ENCODE measurements around the gene PCNX1.
"Not testable (repeated sequence)": the region's sequence is repeated elsewhere in the genome, so short reads cannot be mapped to it uniquely, and the experiment has no call there.

Gene PCNX1

DNA sequence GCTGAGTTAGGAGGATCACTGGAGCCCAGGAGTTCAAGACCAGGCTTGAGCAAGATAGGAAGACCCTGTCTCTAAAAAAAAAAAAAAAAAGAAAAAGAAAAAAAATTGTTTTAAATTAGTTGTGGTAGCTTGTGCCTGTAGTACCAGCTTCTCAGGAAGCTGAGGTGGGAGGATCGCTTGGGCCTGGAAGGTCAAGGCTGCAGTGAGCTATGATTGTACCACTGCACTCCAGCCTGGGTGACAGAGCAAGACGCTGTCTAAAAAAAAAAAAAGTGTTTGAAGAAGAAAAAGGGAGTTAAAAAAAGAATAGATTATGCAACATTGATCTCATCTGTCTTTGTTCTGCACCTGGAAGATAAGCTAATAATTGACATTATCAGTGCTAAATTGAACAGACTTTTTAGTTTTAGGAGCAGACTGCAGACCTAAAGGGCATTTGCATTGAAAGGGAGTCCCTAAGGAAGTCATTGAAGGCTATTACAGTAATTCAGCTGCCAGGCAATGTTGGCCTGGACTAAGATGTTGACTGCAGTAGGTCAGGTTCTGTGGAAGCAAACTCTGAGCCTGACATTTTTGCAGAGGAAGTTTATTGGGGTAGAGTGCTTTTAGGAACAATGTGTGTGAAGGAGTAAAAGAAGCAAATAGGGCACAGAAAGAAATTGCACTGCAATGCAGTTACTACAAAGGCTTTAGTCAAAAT is 215.8 kb downstream of the PCNX1 start:
- DNase-seq (ENCODE audit: low read depth in 3 of 3): no peak

DNA sequence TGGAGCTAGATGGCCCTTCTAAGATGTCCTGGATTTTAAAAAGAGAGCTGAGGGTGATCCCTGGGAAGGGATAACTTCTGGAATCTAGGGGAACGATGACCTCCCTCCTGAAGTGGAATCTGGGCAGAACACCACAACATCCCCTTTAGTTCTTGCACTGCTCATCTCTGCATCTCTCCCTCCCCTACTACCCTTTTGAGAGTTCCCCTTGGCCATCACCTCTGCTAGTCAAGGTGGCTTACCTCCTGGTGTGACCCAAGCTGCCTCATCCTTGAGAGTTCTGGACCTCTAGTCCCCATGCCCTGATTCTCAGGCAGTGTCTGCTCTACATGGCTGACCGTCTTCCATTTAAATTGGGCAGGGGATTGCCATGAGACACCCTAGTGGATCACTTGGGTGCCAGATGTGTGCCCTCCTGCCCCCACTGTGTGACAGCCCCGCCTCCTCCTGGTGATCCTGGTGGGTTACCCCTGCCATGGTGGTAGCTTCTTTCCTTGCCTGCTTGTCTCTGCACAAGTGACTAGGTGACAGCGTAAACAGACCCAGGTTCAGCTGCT is 216.4 kb downstream of the PCNX1 start:
- no peak for DNase-seq (ENCODE audit: low read depth in 3 of 3)

DNA sequence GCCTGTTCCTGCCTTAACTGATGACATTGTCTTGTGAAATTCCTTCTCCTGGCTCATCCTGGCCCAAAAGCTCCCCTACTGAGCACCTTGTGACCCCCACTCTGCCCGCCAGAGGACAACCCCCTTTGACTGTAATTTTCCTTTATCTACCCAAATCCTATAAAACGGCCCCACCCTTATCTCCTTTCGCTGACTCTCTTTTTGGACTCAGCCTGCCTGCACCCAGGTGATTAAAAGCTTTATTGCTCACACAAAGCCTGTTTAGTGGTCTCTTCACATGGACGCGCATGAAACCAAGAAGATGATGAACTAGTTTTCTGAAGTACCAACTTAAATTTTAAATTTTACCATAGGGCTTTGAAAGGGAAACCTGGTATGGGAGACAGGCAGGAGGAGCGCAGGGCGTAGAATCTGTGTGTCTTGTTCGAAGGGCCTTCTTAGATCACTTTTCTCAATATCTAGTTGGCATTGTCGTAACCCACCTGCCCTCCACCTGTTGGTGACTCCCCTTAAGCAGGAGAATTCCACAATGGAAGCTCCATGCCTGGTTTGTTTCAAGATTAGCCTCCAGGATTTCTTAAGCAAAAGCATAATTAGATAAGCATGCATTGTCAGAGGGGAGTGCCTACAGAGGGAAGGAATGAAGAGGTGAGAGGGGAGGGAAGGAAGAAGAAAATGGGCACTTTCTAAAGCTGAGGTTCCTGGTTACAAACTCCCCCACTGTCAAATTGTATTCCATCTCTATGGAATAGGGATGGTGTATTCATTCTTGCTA is 222.6 kb downstream of the PCNX1 start:
- not testable (repeated sequence) for DNase-seq (ENCODE audit: low read depth in 3 of 3)

DNA sequence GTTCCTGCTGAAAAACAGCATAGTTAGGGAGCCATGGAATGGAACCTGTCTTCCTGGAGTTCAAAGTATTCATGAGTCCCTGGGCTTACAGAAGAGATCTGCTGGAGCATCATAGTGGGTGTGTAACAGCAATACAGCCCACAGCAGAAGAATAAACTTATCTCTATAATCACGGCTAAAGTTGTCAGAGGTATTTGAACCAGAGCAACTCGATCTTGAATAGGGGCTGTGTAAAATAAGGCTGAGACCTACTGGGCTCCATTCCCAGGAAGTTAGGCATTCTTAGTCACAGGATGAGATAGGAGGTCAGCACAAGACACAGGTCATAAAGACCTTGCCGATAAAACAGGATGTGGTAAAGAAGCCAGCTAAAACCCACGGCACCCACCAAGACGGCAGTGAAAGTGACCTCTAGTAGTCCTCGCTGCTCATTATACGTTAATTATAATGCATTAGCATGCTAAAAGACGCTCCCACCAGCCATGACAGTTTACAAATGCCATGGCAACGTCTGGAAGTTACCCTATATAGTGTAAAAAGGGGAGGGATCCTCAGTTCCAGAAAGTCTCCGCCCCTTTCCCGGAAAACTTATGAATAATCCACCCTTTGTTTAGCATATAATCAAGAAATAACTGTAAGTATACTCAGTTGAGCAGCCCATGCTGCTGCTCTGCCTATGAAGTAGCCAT is 223.4 kb downstream of the PCNX1 start:
- DNase-seq (ENCODE audit: low read depth in 3 of 3): no peak

DNA sequence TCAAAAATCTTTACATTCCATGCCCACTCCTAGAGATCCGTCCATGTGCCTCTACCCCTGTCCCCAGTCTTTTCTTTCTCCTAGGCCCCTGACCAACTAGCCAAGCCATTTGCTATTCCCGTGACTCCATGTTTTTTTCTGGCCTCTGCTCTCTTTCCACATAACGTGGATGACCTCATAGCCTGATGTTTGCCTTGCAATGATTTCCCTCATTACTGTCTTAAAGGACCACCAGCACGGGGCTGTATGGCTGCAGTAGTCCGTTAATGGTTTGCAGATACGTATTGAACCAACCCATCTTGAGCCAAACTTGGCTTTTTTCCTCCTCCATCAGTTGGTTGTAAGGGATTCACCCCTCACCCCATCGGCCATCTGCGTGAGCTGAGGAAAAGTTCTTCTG is 226.0 kb downstream of the PCNX1 start:
- DNase-seq (ENCODE audit: low read depth in 3 of 3): no peak

DNA sequence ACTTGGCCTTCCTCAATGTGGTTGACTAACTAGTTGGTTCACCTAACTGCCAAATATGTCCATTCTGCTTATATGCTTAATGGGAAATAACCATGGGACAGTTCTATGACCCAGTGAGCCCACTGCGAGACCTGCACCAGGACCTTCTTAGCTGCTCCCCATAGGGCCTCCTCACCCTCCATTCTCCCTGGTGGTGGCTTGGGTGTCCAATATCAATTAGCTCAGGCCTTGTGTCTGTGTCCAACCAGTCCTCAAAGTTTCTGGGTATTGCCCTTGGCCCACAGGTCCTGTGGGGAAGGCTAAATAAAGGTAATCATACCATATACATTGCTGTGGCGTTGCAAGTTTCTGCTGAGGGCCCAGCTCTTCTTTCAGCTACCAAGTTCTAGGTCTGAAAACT is 228.2 kb downstream of the PCNX1 start:
- no peak for DNase-seq (ENCODE audit: low read depth in 3 of 3)

DNA sequence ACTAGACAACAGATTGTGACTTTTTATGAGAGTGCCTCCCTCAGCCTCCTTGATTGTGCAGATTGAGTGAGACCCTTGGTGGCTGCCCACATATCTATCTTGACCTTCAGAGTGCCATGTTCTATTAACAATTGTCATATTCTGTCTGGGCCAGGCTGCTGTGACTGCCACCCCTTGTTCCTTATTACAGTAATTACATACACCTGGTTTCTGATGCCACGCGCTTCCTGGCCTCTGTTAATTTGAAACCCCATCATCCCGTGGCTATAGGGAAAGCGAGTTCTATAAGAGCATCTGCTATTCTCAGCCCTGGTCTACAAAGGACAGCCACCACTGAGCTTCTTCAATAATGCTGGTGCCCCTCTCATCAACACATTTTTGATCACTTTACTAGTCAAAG is 228.7 kb downstream of the PCNX1 start:
- DNase-seq (ENCODE audit: low read depth in 3 of 3): no peak

DNA sequence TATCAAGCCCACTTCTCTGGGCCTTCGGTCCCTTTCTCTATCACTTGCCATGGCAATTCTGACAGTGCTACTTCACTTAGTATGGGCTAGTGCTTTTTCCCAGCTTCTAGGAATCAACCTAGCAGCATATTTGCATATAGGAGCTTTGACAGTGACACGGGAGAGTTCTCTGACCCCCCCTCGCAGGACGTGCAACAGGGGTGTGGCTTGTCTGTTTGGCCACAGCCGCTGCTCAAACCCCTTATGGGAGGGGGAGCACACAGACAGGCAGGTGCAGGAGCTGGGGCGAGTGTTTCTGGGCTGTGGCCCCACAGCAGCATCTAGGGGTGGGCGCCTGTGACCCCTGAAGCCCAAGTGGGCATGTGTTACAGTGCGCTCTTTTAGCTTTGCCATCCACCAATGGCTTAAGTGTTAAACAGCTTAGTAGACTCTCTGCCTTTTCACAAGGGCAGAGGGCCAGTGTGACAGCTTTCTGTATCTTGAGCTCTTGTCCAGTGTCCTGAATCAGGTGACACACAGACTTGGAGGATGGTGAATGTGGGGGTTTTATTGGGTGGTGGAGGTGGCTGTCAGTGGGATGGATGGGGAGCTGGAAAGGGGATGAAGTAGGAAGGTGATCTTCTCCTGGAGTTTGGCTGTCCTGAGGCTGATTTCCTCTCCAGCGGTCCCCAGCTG is 229.3 kb downstream of the PCNX1 start:
- DNase-seq (ENCODE audit: low read depth in 3 of 3): no peak

DNA sequence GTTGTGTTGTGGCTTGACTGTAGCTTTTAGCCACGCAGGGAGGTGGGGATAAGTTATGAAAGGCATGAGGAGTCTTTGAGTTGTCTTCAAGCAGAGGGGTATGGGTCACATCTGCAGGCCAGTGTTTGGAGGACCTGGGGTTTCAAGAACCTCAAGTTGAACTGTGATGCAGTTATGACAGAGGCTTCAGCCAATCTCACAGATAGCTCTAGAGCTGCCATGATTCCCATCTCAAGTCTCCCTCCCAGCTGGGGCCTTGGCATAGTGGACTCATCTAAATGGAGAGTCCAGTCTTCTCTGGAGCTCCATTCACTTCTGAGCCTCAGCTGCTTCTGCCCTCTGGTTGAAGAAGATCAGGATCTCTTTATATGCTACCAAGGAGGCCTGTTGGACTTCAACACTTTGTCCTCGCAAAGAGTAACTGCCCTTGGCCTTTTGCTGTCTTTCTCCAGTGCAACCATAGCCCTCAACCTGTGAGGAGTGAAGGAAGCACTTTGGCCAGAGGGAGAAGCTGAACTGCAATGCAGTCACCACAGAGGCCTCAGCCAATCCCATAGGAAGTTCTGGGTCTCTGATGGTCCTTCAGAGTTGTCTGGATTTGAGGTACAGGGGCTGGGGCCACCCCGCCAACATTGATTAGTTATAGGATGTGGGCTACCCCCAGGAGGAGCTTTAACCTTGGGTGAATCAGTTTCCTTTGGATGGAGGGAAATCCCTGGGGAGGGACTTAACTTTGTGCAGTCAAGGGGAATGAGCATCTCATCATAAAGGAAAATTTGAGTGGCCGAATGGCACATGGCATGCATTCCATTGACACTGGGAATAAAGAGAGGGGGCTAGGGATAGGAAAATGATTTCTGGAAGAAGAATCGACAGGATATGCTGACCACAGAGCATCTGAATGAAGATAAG is 230.5 kb downstream of the PCNX1 start:
- DNase-seq (ENCODE audit: low read depth in 3 of 3): no peak

DNA sequence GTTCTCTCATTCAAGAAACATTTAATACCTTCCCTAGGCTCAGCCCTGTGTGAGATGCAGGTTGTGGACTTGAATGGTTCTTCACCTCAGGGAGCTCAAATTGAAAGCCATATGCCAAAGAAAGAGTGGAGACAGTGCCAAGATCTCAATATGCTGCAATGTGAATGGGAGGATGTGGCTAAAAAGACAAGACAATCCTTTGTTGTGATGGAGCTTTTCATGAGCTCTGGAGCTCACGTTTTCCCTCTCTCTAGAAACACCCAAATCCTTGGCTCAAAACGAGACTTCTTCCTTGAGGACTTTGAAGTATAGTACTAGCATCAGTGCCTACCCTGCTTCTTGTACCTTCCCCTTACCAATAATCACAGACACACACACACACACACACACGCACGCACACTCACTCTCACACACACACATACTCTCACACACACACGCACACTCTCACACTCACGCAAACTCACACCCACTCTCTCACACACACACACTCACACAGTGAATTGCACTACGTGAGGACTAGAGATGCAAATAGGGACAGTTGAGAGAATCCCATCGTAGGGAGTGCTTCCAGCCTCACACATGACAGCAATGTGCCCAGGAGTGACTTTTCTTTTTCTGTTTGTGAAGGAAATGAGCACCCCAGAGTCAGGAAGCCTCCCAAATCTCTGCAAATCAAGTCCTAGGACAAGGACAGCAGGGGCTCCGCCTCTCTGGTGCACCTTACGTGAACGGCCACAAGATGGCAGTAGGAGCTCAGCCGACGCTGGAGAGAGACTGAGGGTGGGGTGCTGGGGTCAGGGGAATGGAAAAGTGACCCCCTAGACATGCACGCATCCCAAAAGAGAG is 231.4 kb downstream of the PCNX1 start:
- peak; percentile 31 to 56 (median 31) for DNase-seq (ENCODE audit: low read depth in 3 of 3)

DNA sequence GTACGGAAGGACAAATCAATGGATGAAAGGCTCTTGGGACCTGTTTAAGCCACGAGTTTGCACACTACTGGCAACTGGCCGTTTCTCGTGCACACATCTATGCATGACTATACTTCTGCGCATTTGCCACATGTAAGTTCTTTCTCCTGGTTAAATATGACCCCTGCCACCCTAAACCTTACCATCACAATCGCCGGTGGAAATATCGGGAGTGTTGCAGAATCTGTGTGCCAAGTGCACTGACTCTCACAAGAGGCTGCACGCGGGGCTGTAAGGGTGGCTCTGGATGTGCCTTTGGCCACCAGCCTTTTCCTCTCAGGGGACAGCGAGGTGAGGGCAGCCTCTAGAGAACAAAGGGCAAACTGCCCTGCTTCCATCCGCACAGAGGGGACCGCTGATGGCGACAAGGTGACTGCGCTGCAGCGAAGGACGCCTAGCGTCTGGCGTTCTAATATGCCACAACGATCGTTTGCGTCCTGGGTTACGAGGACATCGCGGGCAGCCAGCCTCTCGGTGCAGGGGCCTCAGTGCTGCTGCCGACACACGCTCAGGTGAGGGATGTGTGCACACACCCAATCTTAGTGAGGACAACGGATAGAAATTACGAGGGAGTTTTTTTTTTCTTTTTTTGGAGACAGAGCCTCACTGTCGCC is 232.2 kb downstream of the PCNX1 start:
- no peak for DNase-seq (ENCODE audit: low read depth in 3 of 3)

DNA sequence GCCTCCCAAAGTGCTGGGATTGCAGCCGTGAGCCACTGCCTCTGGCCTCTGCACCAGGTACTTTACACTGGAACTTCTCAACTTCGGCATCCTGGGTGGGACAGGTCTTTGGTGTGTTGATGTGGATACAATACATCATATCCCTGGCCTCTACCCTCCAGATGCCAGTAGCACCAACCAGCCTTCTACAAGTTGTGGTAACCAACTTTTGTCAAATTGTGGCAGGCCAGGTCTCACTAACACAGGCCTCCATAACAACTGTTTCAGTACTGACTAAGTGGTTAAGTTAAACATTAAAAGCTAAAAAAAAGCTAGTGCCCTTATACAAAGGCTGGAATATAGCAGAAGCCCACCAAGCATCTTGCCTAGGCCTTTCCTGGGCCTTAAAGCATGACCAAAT is 232.9 kb downstream of the PCNX1 start:
- DNase-seq (ENCODE audit: low read depth in 3 of 3): no peak

DNA sequence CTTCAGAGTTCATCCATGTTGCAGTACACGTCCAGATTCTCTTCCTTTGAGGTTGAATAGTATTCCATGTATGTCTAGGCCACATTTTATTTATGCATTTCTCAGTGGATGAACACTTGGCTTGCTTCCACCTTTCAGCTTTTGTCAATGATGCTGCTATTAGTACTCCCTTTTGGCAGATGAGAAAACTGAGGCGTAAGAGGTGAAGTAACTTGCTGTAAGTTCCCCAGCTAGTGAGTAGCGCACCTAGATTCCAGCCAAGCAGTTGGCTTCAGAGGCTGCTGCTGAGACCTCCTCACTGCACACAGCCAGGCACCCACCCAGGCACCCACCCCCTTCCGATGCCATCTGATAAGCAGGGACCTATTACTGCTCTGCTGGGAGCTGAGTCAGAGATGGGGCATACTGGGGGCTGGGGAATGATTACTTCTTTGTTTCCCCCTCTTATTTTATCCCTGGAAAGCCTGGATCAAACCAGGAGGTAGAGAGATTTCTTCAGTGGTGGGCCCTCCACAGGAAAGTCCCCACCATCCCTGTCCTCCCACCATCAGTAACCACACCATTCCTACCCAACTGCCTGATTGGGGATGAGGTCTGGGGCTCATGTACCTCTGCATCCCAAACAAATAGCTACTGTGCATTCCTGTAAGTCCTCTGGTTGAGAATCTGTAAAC is 234.6 kb downstream of the PCNX1 start:
- DNase-seq (ENCODE audit: low read depth in 3 of 3): no peak

DNA sequence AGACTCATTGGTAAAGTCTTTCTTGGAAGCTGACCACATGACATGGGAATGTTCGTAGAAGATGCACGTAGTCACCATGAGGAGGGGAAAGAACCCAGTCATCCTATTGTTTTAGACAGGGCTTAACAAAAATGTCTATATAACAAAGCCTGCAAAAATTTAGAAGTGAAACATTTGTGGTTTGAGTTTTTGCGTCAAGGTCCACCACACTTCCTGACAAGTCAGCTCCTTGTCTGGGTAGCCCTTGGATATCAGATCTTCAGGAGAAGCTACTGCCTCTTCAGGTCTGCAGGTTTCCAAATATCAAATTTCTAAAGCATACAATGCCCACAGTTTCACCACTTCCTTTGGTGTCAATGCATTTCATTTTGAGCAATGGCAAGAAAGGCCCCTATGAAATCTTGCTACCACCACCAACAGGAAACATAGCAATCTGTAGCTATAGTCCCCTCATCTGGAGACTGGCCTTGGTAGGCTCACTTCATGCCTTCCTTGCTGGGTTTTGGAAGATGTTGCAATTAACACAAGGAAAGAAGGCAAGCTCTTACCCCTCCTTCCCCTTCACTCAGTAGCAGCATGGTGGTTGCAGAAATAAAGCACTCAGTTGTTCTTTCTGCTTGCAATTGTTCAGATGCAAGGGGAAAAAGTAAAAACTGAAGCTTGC is 235.2 kb downstream of the PCNX1 start:
- DNase-seq (ENCODE audit: low read depth in 3 of 3): no peak

DNA sequence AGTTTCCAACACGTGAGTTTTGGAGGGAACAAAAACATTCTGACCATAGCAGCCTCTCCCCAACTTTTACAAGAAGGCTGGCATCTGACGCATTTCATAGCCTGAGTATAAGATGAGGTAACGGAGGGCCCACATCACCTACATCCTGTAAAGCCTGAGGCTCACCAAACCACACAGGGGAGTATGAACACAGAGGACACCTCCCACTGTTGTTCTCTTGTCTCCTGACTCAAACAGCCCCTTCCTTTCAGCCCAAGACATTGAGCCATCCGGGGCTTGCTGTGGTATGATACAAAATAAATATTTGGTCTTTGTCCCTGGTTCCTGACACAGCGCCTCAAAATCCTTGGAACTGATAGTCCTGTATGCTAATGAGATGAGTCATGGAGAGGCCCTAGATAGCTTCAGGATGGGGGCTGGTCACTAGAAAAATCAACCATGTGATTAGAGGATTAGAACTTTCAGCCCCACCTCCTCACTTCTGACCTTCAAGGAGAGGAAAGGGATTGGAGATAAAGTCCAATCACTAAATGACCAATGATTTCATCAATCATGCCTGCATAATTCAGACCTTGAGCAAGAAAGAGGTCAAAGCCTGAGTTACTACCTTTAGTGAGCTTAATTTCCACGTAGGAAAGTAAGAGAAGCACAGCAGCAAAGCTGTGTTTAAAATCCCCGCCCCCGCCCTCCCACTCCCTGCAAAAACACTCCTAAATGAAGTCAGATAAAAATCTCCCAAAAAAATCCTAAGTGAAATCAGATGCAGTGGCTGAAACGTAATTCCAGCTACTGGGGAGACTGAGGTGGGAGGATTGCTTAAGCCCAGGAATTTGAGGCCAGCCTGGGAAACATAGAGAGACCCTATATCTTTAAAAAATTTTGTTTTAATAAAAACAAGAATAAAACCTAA is 236.4 kb downstream of the PCNX1 start:
- peak in 2 of 3 experiments; percentile 13 to 34 for DNase-seq (ENCODE audit: low read depth in 3 of 3)

DNA sequence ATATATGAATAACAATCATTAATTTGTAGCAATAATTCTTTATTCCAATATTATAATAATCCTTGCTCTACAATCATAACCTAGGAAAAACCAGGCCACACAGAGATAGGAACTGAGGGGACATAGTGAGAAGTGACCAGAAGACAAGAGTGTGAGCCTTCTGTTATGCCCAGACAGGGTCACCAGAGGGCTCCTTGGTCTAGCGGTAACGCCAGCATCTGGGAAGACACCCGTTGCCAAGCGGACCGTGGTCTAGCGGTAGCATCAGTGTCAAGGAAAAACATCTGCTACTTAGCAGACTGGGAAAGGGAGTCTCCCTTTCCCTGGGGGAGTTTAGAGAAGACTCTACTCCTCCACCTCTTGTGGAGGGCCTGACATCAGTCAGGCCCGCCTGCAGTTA is 240.1 kb downstream of the PCNX1 start:
- DNase-seq (ENCODE audit: low read depth in 3 of 3): not testable (repeated sequence)

DNA sequence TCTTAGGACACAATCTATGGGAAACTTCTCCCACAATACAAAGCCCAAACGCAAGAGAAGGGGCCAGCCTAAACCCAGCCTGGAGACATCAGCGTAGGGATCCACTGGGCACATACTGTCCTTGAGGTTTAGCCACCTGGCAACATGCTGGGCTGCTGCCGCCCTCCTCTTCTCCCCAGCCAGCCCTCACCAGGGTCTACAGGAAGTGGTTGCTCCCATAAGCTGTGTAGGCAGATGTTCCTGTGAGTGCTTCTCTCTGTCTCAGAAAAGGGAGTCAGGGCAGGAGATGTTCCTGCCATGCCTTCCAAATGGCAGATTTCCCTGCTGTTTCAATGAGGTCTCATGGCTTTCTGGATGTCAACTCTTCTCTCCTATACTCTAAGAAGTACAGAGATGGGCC is 241.4 kb downstream of the PCNX1 start:
- no peak for DNase-seq (ENCODE audit: low read depth in 3 of 3)

All from stimulated activated CD4-positive, alpha-beta T cell treated with anti-CD3 and anti-CD28 coated beads, TNF-alpha, amount 100 ng/mL, for 24 hours (primary cell).